Neural cell (in vitro differentiated cells): ENCODE measurements around the gene ACOXL.

Experiments used
- CTCF ChIP-seq: fragments of 450-650 bp; IDR thresholded peaks from 2 replicates; pipeline ENCODE4 v1.5.1; 2014; ENCODE audit warnings: antibody characterized with exemption, mild to moderate bottlenecking, moderate library complexity; ENCODE audit not compliant: poor library complexity, severe bottlenecking
- EZH2 ChIP-seq: fragments of 200-600, 300-800 bp; shearing (Covaris generic), sonication (generic); IDR thresholded peaks from 2 replicates; pipeline ENCODE4 v1.6.1; 2014; ENCODE audit warnings: antibody characterized with exemption, low read length, borderline replicate concordance, mild to moderate bottlenecking; ENCODE audit not compliant: insufficient read depth, poor library complexity, severe bottlenecking
- POLR2AphosphoS5 ChIP-seq: IDR thresholded peaks from 2 replicates; pipeline ENCODE4 v1.6.1; 2012
- TAF1 ChIP-seq: IDR thresholded peaks from 2 replicates; pipeline ENCODE4 v1.6.1; 2012; ENCODE audit warnings: low read depth

- TF ChIP-seq CTCF (no peak), TAF1 (no peak), POLR2AphosphoS5 (no peak), EZH2 (no peak)
Measured at GRCh38 chr2:111055735-111056134, 323.4 kb downstream of the ACOXL start.
